Measurements from ENCODE around the gene ATP6V0A1.
"Not testable (repeated sequence)": the region's sequence is repeated elsewhere in the genome, so short reads cannot be mapped to it uniquely, and the experiment has no call there.

ATP6V0A1 gene

DNA sequence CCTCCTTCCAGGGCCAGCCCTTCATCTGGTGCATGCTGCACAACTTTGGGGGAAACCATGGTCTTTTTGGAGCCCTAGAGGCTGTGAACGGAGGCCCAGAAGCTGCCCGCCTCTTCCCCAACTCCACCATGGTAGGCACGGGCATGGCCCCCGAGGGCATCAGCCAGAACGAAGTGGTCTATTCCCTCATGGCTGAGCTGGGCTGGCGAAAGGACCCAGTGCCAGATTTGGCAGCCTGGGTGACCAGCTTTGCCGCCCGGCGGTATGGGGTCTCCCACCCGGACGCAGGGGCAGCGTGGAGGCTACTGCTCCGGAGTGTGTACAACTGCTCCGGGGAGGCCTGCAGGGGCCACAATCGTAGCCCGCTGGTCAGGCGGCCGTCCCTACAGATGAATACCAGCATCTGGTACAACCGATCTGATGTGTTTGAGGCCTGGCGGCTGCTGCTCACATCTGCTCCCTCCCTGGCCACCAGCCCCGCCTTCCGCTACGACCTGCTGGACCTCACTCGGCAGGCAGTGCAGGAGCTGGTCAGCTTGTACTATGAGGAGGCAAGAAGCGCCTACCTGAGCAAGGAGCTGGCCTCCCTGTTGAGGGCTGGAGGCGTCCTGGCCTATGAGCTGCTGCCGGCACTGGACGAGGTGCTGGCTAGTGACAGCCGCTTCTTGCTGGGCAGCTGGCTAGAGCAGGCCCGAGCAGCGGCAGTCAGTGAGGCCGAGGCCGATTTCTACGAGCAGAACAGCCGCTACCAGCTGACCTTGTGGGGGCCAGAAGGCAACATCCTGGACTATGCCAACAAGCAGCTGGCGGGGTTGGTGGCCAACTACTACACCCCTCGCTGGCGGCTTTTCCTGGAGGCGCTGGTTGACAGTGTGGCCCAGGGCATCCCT, 84.8 kb downstream of the ATP6V0A1 start:
- DNase-seq = no peak

GRCh38 chr17:42544874-42545283, 86.2 kb downstream of the ATP6V0A1 start:
- DNase-seq = no peak

DNA sequence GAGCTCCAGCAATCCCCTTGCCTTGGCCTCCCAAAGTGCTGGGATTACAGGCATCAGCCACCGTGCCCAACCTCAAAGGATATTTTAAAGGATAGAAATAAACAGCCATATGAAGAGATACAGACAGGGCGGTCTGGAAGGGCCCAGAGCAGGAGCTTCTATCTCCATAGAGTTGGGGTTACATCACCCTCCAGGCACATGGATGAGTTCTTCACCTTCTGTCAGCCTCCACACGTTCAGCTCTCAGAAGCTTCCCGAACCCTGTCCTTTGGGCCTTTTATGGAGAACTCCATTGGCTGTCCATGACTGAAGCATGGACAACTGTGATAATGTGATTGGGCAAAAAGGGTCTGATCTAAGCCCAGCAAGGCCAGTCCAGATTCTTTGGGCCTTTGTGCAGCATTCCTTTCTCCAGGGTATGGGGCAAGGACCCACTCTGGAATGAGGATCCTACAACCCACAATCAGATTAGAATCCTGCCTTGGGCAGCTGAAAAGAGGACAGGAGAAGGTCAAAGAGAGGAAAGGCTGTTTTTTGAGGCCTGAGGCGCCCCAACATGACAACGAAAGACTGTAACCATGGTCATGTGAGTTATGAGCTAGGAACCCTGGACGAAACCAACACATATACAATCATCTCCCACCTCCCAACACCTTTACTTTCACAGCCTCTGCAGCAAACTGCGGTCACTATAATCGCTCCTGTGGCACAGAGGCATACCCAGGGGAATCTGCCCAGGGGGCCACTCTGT, 87.3 kb downstream of the ATP6V0A1 start:
- DNase-seq = not testable (repeated sequence)

- no peak for DNase-seq
Measured at GRCh38 chr17:42547001-42547461, 88.4 kb downstream of the ATP6V0A1 start.

DNA sequence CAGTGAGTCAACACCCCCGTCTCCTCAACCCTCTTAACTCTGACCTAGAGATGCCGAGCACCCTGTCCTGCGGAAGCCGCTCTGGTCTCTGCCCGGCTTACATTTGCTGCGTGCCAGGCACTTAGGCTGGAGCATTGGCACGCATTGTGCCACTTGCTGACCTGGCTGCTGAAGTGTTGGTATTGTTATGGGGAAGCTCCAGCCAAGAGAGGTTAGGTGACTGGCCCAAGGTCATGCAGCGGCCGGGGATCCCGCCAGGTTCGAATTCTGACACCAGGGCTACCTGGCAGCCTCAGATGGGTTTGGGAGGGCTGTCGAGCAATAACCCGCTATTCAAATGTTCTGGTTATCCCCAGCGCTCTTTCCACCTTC, 89.0 kb downstream of the ATP6V0A1 start:
- no peak for DNase-seq

DNA sequence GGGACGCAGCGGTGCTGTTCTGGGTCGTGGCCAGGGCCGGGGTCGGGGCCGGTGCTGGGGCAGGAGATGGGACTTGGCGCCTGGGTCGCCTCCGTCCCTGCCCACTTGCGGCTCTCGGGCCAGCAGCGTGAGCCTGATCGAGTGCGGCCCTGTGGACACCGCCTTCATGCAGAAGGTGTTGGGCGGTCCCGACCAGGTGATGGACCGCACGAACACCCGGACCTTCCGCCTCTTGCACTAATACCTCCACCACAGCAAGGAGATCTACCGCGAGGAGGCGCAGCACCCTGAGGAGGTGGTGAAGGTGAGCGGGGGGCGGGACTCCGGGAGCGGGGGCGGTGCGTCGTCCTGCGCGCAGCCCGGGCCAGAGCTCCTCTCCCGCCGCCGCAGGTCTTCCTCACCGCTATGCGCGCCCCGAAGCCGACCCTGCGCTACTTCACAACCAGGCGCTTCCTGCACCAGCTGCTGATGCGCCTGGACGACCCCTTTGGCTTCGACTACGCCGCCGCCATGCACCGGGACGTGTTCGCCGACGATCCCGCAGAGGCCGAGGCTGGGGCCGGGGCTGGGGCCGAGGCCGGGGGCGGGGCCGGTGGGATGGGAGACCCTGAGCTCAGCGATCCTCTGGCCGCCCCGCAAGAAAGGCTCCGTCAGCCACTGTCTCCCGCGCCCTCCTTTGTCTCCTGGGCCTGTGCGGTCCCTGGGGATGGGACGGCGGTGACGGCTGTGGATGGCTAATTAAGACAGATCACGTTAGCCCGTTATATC, 89.6 kb downstream of the ATP6V0A1 start:
- DNase-seq = peak in 1 of 3 experiments; percentile 80

DNA sequence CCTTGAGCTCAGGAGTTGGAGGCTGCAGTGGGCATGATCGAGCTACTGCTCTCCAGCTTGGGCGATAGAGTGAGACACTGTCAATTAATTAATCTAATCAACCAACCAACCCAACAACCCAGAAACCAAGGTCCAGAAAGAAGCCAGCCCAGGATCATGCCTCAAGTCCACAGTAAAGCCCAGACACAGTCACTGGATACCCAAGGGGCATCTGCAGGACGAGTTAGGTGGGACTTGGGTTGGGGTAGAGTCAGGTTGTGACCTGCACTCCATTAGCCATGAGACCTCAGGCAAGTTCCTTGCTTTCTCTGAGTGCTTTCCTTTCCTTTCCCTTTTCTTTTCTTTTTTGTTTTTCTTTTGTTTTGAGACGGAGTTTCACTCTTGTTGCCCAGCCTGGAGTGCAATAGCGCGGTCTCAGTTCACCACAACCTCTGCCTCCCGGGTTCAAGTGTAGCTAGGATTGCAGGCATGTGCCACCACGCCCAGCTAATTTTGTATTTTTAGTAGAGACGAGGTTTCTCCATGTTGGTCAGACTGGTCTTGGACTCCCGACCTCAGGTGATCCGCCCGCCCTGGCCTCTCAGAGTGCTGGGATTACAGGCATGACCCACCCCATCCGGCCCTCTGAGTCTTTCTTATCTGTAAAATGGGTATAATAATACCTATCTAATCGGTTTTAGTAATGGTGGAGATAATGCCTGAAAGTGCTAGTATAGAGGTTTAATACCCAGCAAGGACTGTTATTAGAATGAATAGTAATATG, 90.5 kb downstream of the ATP6V0A1 start:
- no peak for DNase-seq

DNA sequence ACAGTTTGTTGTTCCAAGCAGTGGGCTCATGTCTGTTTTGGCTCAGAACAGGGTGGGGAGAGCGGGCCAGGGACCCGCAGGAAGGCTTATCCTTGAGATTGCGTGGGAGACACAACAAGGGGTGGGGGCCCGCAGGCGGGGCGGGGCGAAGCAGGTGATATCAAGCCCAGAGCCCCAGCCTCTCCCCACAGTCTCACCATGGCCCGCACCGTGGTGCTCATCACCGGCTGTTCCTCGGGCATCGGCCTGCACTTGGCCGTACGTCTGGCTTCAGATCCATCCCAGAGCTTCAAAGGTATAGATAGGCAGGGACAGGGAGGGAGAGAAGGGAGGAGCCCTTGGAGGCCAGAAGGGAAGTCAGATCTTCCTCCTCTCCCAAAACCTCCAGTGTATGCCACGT, 94.1 kb downstream of the ATP6V0A1 start, which contains the start of gene HSD17B1:
Gene HSD17B1, plus strand, starts transcription at position 188 of the 400 bp plus-strand sequence. Its CDS starts 11 bp downstream, at position 199.
- not testable (repeated sequence) for DNase-seq

DNA sequence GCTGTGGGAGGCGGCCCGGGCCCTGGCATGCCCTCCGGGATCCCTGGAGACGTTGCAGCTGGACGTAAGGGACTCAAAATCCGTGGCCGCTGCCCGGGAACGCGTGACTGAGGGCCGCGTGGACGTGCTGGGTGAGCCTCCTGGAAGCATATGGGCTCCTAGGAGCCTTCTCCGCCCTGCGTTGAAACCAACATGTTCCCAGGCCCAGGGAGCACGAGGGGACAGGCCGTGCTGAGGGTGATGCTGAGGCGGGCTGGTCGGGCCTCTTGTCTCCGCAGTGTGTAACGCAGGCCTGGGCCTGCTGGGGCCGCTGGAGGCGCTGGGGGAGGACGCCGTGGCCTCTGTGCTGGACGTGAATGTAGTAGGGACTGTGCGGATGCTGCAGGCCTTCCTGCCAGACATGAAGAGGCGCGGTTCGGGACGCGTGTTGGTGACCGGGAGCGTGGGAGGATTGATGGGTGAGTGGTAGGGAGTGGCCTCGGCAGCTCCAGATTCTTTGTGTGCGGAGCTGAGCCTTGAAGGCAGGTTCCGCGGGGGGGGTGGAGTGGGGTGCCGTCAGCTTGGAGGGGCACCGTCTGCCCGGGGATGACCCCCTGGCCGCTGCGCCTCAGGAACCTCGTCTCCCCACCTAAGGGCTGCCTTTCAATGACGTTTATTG, 94.6 kb downstream of the ATP6V0A1 start:
- DNase-seq = peak in 1 of 3 experiments; percentile 4

GRCh38 chr17:42553866-42554249, 95.2 kb downstream of the ATP6V0A1 start:
- DNase-seq = no peak

DNA sequence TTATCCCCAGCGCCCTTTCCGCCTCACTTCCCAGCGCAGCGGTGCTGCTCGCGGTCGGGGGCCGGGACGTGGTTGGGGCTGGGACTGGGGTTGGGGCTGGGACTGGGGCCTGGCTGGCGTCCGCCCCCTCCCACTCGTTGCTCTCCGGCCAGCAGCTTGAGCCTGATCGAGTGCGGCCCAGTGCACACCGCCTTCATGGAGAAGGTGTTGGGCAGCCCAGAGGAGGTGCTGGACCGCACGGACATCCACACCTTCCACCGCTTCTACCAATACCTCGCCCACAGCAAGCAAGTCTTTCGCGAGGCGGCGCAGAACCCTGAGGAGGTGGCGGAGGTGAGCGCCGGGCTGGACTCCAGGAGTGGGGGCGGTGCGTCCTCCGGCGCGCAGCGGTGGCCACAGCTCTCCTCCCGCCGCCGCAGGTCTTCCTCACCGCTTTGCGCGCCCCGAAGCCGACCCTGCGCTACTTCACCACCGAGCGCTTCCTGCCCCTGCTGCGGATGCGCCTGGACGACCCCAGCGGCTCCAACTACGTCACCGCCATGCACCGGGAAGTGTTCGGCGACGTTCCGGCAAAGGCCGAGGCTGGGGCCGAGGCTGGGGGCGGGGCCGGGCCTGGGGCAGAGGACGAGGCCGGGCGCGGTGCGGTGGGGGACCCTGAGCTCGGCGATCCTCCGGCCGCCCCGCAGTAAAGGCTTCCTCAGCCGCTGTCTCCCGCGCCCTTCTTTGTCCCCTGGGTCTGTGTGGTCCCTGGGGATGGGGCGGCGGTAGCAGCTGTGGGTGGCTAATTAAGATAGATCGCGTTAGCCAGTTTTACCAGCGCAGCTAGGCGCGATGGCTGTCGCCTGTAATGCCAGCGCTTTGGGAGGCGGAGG, 95.8 kb downstream of the ATP6V0A1 start:
- peak; percentile 58 to 88 (median 86) for DNase-seq

DNA sequence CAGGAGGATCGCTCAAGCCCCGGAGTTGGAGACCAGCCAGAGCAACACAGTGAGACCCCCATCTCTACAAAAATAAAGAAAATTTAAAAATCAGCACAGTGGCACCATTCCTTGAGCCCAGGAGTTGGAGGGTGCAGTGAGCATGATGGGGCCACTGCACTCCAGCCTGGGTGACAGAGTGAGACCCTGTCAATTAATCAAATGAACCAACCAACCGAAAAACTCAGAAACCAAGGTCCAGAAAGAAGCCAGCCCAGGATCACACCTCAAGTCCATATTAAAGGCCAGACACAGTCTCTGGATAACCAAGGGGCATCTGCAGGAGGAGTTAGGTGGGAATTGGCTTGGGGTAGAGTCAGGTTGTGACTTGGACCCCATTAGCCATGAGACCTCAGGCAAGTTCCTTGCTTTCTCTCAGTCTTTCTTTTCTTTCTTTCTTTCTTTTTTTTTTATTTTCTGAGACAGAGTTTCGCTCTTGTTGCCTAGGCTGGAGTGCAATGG, 96.5 kb downstream of the ATP6V0A1 start:
- no peak for DNase-seq

GRCh38 chr17:42555961-42556617, 97.4 kb downstream of the ATP6V0A1 start:
- not testable (repeated sequence) for DNase-seq

- DNase-seq = no peak
Measured at GRCh38 chr17:42559075-42559474, 100.4 kb downstream of the ATP6V0A1 start.

GRCh38 chr17:42560246-42560645, 101.6 kb downstream of the ATP6V0A1 start:
- no peak for DNase-seq

GRCh38 chr17:42561897-42562387, 103.3 kb downstream of the ATP6V0A1 start, which contains the start of gene COASY:
Gene COASY (plus strand): TSS chr17:42562148. CDS start chr17:42562623, 475 bp downstream.
- peak; percentile 94 to 98 (median 98) for DNase-seq

GRCh38 chr17:42562388-42563142, 103.9 kb downstream of the ATP6V0A1 start:
- no peak for DNase-seq

GRCh38 chr17:42563143-42563509, 104.4 kb downstream of the ATP6V0A1 start:
- DNase-seq = no peak

- DNase-seq = no peak
Measured at GRCh38 chr17:42563543-42563942, 104.9 kb downstream of the ATP6V0A1 start.

All from NCI-H1417 (cell line).